TTC549 (cell line): ENCODE results near the gene VIPR2.
"Not testable (repeated sequence)": the region's sequence is repeated elsewhere in the genome, so short reads cannot be mapped to it uniquely, and the experiment has no call there.

Source experiments
- FAIRE-seq: peaks from 2 replicates; lab custom pipeline; 2012; peaks lifted over from hg19 to GRCh38; lab: Jason Lieb, UNC

The VIPR2 gene

DNA sequence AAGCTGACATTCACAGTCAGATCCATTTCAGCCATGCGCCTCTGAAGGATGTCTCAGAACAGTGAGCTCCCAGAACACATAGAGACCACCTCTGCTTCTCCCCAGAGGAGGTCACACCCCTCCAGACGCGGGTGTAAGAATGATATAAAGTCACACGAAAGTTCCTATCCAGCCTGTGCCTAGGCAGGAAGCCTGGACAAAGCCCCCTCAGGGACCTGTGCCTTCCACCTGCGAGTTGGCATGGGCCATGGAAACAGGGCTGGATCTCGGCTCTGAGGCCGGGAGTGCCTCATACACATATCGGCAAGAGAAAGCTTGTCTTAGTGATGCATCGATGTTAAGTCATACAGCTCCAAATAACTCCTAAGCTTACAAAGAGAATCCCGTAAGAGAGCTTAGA, 5.0 kb downstream of the VIPR2 start:
- FAIRE-seq, result no peak

DNA sequence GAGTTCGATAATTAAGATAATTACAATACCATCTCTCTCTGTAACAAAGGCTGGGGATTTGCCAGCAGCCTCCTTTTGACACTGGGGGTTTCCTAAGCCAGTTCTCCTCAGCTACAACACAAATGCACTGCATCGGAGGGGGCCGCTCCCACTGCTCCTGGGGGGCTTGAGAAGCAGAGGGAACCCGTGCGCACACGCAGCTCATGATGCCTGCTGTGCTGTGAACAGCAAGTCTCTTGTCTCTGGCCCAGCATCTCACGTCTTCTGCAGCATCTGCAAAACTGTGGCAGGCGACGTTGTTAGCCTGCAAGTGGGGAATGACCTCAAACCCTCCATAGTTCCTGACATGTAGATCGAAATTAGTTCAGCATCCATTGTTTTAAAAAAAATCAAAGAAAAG, 5.5 kb downstream of the VIPR2 start:
- no peak for FAIRE-seq

DNA sequence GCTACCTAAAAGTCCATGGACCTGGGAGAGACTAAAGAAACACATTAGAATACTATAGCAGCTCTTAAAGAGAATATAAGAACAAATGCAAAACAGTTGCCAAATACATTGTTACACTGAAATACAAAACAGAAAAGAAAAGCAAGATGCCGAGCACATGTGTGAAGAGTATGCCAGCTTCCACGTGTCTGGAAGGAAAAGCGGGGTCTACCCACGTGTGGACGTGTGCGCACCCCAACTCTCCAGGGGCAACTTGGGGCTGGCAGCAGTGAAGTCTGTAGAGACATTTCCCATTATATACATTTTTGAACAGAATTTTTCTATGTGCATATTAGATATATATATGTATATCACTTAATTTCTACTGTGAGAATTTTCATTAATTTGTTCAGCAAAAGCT, 6.2 kb downstream of the VIPR2 start:
- no peak for FAIRE-seq

DNA sequence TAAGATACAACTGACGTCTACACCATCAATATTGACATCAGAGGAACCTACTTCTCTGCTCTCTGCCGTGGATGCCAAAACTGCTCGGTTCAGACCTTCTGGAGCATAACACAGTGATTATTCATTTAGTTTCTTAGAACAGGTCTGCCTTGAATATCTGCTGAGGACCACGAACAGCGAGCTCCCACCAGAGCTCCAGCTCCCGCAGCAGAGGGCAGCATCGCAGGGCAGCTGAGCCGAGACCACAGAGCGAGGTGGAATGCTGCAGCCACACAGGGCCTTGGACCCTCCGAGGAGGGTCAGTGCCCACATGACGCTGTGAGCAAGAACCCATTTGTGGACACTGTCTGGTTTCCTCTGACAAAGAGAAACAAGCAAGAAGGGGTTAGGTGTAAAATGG, 6.8 kb downstream of the VIPR2 start:
- no peak for FAIRE-seq

- FAIRE-seq, result no peak
Measured at GRCh38 chr7:159136846-159137245, 7.8 kb downstream of the VIPR2 start.

DNA sequence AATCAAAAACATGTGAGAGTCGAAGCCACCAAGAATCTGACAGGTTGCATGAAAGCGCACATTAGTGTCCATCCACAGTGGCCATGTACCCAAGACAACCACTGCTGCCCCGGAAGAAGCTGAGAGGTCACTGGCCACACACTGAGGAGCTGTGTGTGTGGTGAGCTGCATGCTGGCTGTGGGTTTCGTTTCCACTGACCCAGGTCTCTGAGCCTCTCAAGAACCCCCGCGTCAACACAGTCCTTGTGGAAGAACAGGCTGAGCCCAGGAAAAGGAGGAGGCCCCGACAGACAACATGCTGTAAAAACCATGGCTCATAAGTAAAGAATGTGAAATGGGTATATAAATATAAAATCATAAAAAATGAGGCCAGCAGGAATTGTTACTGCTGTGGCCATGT, 8.2 kb downstream of the VIPR2 start:
- no peak for FAIRE-seq

GRCh38 chr7:159136013-159136412, 8.7 kb downstream of the VIPR2 start:
- FAIRE-seq, result no peak

- FAIRE-seq, result not testable (repeated sequence)
Measured at GRCh38 chr7:159132670-159133443, 11.8 kb downstream of the VIPR2 start.

GRCh38 chr7:159130820-159131219, 13.8 kb downstream of the VIPR2 start:
- FAIRE-seq, result no peak

GRCh38 chr7:159130199-159130775, 14.4 kb downstream of the VIPR2 start:
- no peak for FAIRE-seq

- FAIRE-seq, result no peak
Measured at GRCh38 chr7:159128767-159129166, 15.9 kb downstream of the VIPR2 start.

- no peak for FAIRE-seq
Measured at GRCh38 chr7:159127691-159128642, 16.7 kb downstream of the VIPR2 start.

GRCh38 chr7:159126311-159127260, 18.1 kb downstream of the VIPR2 start:
- no peak for FAIRE-seq

- FAIRE-seq, result no peak
Measured at GRCh38 chr7:159125955-159126270, 18.8 kb downstream of the VIPR2 start.

DNA sequence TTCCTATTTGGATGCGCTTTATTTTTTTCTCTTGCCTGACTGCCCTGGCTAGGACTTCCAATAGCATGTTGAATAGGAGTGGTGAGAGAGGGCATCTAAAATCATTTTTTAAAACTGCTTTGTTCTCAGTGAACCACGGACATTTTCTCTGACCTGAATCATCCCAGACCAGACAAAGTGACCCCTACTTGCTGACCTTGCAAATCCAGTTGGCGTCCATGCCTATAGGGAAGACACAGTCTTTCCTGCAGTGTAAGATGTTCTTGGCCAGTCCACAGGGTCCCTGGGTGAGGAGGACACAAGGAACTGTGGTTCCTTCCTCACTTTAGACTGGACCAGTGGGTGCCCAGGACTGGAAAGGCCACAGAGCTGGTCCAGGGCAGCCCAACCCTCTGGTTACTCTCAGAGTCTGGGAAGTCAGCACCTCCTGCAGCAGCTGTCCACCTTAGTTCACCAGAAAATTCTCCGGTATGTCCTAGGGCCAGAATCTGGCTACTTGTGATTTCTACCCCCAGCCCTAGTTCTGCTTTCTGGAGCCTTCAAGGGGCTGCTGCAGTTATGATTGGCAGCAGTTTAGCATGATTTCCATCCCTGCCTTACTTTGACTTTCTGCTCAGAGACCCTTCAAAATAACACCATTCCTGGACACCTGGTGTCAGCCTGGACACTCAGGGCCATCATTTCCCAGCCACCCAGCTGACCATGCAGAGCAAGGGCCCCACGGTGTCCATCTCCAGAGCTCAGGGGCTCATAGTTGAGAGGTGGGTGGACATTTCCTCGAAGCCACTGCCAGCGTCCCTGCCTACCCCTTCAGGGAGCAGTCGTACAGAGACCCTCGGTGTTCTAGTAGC, 19.3 kb downstream of the VIPR2 start:
- FAIRE-seq, result no peak

- FAIRE-seq, result not testable (repeated sequence)
Measured at GRCh38 chr7:159123793-159124192, 20.9 kb downstream of the VIPR2 start.

GRCh38 chr7:159123294-159123693, 21.4 kb downstream of the VIPR2 start:
- not testable (repeated sequence) for FAIRE-seq

- no peak for FAIRE-seq
Measured at GRCh38 chr7:159122276-159122675, 22.4 kb downstream of the VIPR2 start.

- FAIRE-seq, result no peak
Measured at GRCh38 chr7:159121476-159121875, 23.2 kb downstream of the VIPR2 start.

- no peak for FAIRE-seq
Measured at GRCh38 chr7:159121068-159121467, 23.6 kb downstream of the VIPR2 start.

GRCh38 chr7:159120540-159120919, 24.1 kb downstream of the VIPR2 start:
- FAIRE-seq, result no peak
